ENCODE data around the gene HMSD.

HMSD gene

DNA sequence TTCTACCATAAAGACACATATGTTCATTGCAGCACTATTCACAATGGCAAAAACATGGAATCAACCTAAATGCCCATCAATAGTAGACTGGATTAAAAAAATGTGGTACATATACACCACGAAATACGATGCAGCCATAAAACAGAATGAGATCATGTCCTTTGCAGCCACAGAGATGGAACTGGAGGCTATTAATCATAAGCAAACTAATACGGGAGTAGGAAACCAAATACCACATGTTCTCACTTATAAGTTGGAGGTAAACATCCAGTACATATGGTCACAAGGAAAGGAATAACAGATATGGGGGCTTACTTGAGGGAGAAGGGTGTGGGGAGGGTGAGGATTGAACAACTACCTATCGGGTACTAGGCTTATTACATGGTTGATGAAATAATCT is 7.7 kb downstream of the HMSD start:
- DNase-seq: no peak

DNA sequence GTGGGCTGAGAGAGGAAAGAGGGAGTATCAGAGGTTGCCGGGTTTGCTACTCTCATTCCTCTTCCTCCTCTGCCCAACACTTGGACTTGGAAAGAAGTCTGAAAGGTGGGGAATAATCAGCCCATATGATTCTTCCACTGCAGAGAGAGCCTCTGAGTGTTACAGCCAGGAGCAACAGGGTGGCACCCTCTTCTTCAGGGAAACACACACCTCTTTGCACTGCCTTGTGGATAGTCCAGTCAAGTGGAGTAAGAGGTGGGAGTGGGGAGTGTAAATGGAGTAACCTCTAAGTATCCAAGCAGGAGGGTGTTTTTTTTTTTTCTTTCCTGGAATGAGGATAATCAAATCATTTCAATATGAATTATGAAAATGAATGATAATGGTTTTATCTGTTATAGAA is 11.8 kb downstream of the HMSD start:
- DNase-seq: no peak

DNA sequence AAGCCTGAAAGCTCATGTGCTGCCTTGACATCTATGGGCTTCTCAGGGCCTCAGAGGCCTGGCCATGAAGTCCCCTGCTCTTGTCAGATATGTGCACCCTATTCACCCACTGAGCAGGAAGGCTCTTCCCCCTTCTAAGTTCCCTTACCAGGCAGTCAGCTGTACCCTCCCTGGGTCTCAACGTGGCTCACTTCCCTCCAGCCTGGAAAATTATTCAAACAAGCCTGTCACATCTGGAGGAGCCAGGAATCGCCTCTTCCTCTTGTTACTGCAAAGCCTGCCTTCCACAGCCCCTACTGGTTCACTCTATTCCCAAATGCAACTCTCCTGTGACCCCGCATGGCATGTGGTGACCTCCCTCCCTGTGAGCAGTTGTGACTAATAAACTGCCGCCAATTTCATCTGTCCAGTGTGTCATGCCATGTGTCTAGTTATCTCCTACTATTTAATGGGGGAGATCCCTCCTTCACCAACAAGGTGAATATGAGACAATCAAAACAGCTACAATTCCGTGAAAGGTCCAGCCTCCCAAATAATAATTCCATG is 12.4 kb downstream of the HMSD start:
- no peak for DNase-seq

DNA sequence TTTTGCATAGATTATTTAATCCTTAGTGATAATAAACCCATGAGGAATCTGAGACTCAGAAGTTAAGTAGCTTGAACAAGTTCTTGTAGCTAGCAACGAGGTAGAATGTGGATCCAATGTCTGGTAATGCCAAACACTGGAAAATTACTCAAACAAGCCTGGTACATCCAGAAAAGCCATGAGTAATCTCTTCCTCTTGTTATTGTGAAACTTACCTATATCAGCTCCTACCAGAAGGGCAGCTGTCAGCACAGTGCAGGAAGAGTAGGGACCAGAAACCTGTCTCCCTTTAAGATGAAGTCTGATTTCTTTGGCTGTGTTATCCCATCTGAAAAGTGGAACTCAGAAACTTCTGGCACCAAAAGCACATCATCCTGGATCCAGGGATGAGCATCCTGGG is 13.0 kb downstream of the HMSD start:
- no peak for DNase-seq

DNA sequence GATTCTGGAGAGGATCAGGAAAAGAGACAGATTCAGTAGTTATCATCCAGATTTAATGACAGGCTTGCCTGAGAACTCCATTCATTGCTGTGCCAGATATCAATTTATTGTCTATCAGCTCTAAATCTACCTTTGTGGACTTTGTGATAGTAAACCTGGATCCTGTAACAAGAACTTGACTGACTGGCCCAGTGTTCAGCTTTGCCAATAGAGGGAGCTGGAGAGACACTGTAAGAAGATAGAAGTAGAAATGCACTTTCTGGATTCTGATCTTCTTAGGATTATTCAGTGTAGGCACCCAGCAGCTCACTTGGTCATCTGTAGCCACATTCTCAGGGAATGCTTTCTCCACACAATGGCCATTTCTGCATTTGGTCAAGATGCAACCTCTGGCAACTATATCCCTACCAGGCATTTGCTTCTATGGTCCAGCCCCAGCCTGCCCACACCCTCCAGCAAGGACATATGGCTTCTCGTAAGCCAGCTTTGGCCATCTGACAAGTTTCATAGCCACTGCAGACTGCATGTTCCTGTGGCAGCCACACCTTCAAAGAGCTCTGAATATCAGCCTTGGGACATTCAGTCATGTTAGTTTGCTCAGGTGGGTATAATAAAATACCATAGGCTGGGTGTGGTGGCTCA is 14.6 kb downstream of the HMSD start:
- no peak for DNase-seq

DNA sequence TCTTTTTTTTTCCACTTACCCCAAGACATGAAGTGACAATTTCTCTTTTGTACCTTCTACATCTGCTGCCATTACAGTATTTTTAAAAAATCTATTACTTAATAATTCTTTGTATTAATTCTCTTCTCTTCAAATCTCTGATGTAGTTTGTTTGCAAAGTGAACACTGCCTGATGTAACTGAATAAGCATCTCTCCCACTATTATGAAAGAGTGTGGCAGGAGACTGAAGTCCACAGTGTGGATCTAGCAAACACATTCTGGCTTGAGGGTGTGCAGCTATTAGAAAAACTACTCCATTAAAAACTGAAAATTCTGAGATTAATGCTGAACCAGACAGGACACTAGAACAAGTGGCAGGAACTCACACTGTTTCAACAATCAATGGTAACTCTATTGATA is 15.8 kb downstream of the HMSD start:
- no peak for DNase-seq

DNA sequence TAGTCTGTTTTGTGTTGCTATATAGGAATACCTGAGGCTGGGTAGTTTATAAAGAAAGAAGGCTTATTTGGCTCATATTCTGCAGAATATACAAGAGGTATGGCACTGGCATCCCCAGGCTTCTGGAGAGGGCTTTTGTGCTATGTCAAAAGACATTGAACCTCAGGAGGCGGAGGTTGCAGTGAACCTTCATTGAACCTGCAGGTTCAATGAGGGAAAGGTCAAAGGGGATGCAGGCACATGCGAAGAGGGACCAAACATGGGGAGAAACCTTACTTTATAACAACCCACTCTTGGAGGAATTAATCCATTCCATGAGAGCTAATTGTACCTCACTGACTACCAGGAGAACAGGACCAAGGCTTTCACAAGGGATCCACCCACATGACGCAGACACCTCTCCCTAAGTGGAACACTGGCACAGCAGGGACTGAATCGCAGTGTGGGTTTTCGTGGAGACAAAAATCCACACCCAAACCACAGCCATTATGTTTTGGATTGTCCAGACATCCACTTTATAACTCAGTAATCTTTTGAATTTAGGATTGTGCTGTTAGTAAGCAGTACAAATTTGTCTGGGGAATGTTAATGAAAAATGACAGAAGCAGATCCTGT is 16.7 kb downstream of the HMSD start:
- DNase-seq: no peak

DNA sequence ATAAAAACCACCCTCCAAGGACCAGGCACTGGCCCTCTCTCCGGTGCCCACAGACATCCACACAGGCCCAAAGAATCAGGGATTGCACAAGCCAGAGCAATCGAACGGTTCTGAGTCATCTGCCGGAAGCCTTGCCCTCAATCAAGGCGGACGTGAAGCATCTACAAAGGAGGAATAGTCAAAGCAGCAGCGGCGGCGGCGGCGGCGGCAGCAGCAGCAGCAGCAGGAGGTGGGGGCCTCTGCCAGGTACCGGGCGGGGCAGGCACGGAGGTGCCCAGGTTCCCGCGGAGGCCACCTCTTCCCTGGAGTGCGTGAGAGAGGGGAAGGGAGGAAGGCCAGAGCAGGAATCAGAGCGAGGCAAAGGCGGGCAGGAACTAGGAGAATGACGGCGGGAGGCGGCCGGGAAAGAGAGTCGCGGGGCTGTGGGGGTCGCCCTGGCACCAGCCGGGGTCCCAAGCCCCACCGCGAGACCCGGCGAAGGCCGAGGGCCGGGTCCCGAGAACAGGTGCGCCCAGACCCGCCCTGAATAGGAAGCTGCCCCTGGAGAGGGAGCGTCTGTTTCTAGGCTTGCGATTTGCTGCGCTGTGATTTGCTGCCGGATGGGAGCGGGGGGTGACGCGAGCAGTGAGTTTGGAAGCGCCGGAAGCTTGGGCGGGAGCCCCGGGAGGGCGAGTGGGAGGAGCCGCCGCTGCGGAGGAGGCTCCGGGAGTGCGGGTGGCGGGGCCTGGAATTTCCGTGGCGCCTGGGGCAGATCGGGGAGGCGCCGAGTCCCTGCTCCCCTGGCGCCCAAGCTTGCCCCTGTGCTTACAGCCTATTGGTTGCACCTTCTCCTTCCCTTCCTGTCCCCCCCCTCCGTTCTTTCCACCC is 21.1 kb downstream of the HMSD start, which contains the start of gene SERPINB8:
TSS of gene SERPINB8 (plus strand) at position 140 of the 867 bp plus-strand sequence. CDS start 8,228 bp downstream, outside the sequence.
- peak; percentile 97 for DNase-seq

DNA sequence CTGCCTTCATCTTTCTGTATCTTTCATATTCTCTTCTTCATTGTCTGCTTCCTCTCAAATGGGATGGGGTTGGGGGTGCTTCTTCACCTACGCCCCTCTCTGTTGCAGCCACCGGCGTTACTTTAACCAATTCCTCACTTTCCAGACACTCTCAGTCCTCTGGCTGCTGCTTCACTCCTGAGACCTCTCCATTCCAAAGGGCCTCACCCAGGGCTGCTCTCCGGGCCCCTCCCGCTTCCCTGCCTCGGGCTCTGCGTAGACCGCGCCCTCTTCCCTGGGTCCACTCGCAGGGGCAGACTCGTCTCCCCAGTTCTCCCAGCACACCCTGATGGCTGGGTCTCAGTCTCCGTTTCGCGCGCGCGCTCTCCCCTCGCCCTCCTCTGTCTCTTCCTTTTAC is 21.7 kb downstream of the HMSD start:
- no peak for DNase-seq

DNA sequence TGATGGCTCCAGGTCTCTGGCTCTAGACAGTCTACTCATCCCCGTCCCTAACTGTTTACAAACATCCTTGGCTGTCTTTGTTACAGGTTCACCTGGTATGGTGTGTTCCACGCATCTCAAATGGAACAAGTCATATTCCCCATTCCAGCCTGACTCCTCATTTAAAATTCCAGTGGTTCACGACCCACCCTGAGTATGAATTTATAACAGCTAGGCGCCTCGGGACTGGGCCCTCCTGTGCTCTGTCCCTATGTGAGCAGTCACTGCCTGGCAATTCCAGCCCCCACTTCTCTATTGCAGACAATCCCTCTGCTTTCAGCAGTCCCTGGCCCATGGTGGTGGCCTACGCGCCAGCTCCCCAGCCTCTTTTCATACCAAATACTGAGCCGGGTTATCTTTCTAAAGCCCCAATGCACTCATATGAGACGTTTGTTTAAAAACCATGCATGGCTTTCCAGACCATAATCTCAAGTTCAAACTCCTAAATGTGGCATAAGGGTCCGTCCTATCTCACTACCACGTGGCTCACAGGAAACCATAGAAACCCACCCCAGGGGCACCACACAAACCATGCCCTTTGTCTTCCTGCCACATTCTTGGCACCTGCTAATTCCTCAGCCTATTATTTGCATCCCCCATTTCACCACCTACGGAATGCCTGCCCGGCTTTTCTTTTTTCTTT is 22.4 kb downstream of the HMSD start:
- DNase-seq: no peak

DNA sequence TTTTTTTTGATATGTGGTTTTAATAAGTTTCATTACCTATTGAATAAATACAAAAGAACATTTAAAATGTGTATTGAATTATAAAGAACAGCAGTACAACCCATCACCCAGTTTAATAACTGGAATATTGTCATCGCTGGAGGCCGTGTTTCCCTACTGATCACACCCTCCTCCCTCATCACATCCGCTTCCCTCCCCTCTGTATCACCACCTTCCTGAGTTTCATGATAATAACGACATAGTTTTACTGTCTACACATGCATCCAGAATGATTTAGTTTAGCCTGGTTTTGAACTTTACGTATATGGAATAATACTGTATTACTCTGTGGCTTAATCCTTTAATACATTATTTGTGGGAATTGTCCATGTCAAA is 22.9 kb downstream of the HMSD start:
- DNase-seq: no peak

DNA sequence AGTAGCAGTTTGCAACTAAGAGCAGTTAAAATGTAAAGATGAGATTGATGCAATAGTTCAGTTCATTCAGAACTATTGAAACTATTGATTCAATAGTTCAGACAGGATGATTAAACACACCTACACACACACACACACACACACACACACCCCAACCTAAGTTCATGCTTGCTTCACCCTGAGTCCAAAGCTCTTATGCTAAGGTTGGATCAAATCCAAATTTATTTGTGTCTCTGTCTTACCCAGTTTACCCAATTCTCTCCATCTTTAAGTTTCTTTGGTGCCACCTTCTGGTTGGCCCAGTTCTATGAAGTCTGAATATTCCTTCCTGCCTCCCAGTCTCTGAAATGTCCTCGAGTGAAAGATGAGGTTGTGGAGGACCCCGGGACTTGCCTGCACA is 25.9 kb downstream of the HMSD start:
- DNase-seq: no peak

DNA sequence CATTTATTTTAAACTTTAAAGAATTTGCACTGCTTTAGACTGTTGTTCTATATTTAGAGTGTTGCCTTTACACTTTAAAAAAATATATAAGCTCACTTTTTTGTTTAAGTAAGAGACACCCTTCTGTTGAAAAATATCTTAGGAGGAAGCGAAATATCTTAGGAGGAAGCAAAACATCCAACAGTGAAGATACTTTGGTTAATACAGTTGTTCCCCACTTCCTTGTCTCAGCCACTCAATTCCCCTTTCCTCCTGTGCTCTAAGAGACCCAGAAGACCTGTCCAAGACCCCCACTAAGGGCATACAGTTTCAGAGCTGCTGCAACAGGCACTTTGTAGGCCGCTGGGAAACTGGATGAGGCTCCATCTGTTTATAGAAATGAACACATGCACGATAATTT is 26.5 kb downstream of the HMSD start:
- DNase-seq: no peak

DNA sequence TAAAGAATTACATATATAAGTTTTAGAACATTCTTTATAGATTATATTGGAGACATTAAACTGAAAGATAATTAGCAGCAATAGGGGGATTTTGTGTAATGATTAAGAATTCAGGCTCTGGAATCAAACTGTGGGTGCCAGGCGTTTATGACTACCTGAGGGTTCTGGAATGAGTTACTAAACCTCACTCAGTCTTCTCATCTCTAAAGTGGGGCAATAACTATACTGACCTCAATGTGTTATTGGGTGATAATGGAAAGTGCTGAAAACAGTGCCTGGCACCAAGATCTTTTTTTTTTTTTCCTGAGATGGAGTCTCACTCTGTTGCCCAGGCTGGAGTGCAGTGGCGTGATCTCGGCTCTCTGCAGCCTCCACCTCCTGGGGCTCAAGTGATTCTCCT is 27.9 kb downstream of the HMSD start:
- DNase-seq: no peak

DNA sequence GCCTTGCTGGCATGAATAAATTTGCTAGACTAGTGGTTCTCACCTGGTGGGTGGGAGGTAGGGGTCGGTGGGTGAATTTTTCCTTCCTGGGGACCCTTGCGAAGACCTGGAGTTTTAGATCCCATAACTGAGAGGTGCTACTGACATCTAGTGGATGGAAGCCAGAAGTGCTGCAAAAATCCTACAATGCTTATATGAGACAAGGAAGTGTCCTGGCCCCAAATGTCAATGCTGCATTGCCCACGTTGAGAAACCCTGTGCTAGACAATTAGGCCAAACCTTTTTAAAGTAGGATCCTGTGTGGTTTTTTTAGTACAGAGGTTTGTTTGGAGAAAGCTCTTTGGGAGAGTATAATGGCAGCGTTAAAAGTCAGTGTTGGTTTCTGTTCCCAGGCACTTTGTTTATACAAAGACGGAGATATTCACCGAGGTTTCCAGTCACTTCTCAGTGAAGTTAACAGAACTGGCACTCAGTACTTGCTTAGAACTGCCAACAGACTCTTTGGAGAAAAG is 30.4 kb downstream of the HMSD start:
- DNase-seq: peak; percentile 61

DNA sequence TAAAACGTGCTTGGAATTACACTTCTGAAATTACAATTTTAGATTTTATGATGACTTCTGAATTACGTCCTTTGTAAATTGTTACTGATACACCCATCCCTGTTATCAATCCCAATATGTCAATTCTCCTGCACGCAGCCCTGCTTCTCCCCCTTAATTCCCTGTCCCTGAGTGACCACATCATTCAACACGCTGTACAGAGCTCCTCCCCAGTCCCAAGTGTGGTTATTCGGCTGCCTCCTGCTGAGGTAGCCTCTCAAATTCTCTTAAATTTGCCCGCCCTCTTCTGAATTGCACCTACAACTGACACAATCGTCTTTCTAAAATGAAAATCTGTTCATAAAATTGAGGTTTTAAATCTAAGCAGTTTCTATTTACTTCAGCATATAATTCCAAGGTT is 30.9 kb downstream of the HMSD start:
- no peak for DNase-seq

DNA sequence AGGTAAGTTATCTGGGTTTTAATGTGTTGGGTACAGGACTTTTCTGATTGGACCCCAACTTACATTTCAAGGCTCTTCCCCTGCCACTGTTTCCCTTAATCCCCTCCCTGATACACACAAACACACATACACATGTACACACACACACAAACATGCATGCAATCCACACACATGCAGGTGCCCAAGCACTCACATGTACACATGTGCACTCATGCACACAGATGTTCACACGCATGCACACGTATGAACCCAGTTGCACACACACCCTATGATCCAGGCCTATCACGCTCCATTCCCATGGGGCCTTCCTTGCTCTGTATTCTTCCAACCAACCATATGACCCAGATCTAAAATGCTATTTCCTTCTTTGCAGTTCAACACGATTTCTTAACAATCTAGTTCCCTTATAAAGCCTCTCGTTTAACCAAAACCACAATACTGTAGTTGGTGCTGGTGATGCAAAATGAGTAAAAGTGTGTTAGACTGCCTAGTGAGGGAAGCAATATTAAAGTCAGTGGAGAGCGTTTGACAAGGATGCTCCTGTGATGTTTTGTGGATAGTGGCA is 31.9 kb downstream of the HMSD start:
- DNase-seq: no peak

DNA sequence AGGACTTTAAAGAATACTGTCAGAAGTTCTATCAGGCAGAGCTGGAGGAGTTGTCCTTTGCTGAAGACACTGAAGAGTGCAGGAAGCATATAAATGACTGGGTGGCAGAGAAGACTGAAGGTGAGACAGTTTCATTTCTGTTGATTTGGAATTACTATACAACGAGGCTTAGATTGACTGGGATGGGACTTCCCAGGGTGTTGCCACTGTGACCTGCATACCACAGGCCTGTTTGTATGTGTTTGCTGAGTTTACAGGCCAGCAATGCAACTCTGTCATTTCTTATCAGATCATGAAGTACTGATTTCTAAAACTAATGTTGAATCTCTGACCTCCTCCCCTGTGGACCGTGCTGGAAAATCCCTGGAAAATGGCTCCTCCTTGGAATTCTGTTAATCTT is 32.6 kb downstream of the HMSD start:
- no peak for DNase-seq

DNA sequence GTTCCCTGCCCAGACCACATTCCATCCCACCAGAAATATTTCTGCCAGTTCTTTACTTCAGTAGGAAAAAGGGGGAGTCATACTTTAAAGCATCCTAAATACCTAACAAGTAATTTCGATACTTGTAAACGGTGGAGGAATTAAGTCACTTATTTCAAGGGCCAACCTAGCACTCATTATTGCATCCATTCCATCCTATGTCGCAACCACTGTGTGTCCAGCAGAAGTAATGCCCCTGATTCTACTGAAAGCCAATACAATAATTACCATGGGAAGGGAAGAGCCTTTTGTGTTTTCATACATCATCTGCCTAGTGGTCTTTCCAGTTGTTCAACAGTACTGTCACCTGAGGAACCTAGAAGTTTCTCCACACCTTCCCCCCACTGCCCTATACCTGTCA is 33.3 kb downstream of the HMSD start:
- DNase-seq: no peak

DNA sequence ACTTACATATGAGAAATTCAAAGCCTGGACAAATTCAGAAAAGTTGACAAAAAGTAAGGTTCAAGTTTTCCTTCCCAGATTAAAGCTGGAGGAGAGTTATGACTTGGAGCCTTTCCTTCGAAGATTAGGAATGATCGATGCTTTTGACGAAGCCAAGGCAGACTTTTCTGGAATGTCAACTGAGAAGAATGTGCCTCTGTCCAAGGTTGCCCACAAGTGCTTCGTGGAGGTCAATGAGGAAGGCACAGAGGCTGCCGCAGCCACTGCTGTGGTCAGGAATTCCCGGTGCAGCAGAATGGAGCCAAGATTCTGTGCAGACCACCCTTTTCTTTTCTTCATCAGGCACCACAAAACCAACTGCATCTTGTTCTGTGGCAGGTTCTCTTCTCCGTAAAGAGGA is 37.8 kb downstream of the HMSD start:
- DNase-seq: no peak

DNA sequence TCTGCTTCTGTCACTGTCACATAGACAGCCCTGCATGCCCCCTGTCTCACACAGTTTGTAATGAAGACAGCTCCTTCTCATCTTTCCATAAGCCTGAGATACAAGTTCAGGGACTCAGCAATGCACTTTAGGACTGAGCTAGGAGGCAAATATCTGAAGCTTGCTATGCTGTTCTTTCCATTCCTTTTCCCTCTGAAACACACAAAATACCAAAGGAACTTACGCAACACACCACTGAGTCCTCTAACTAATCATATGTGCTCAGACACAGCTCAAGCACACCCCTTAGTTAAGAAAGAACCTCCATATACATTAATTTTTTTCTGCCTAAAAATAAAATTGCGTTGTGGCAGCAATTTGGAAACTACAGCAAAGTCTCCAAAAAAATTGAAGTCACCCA is 38.6 kb downstream of the HMSD start:
- DNase-seq: no peak

DNA sequence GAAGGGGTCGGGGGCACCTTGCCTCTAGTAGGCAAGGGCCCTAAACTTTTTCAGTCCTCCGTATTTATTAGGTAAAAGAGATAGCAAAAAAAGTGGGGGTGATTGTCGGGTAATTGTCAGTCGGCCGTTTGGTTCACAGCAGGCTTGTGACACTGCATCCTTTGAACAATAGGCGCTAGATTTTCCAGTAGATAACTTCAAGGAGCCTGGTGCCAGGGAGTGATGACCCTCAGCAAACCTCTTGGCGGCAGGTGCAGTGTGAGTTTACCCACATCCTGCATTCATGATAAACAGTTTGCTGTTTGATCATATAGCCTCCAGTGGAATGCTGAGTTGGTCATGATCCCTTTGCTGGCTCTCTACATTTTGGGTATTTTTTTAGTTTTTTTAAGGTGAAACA is 43.6 kb downstream of the HMSD start:
- DNase-seq: no peak
